Upper lobe of left lung (tissue), 4 donors: ENCODE results near the gene CRISPLD2.

Source experiments
- CTCF ChIP-seq, 6 experiments: fragments of 450-650 bp in 4 of 6; fragments of 200-600 bp in 2 of 6; sonication (generic) in 2 of 6; IDR thresholded peaks; one replicate each; pipeline ENCODE4 v1.5.1; 2016 to 2019; ENCODE audit warnings: antibody characterized with exemption in 6 of 6
- EP300 ChIP-seq, 4 donors: sonication (generic); formaldehyde crosslinking; IDR thresholded peaks; one replicate each; pipeline ENCODE4 v1.5.1; 2017; ENCODE audit warnings: antibody characterized with exemption in 4 of 4, control low read depth in 2 of 4
- POLR2A ChIP-seq, 4 donors: fragments of 450-650 bp; IDR thresholded peaks; one replicate each; pipeline ENCODE4 v1.5.1; 2016 to 2017; ENCODE audit warnings: antibody characterized with exemption in 4 of 4, mild to moderate bottlenecking in 2 of 4
- POLR2AphosphoS5 ChIP-seq, 2 donors: sonication (generic); formaldehyde crosslinking; IDR thresholded peaks; one replicate each; pipeline ENCODE4 v1.5.1; 2017; ENCODE audit warnings: antibody characterized with exemption in 2 of 2

- TF ChIP-seq POLR2A (IDR thresholded peaks at IDR 0.05) (no peak), CTCF (IDR thresholded peaks at IDR 0.05) (no peak), EP300 (IDR thresholded peaks at IDR 0.05) (no peak), POLR2AphosphoS5 (IDR thresholded peaks at IDR 0.05) (no peak)
These were observed 86.2 kb downstream of the CRISPLD2 start for GRCh38 chr16:84905965-84906460.
